Thyroid gland (tissue), 4 donors: Measurements from ENCODE around the gene HAAO.

Source experiments
- CTCF ChIP-seq, 6 experiments: fragments of 200-600 bp in 3 of 6; fragments of 450-650 bp in 3 of 6; sonication (generic) in 3 of 6; IDR thresholded peaks; one replicate each; pipeline ENCODE4 v1.5.1; 2016 to 2019; ENCODE audit warnings: antibody characterized with exemption in 6 of 6, mild to moderate bottlenecking in 2 of 6, inconsistent platforms in 1 of 6, moderate library complexity in 1 of 6
- POLR2A ChIP-seq, 2 donors: fragments of 450-650 bp; IDR thresholded peaks; one replicate each; pipeline ENCODE4 v1.6.1; 2017; ENCODE audit warnings: antibody characterized with exemption in 2 of 2, mild to moderate bottlenecking in 2 of 2, moderate library complexity in 1 of 2

DNA sequence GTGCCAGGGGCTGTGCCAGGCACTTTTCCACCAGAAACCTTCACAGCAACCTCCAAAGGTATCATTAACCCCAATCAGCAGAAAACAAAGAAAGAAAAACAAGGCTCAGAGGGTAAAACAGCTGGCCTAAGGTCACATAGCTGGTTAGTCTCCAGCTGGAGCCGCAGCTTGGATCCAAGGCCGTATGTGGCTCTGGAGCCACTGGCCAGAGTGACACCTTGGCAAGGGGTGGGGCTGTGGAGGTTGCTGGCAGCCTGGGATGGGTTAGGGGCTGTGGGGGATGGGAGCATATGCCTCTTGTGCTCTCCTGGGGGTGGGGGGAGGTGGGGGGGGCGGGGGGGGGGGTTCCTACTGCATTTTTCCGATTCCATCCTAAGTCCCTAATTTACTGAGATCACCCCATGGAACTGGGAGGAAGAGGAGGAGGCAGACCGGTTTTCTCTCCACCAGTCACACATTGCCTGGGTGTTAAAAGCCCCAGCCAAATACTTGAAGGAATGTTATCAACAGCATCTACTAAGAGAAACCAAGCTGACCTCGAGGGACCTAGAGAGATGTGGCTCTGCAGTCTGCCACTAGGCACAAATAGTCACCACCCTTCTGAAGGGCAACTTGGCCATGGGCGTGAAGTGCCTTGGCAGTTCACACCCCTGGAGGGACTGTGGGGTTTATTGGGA lies 8.0 kb downstream of the HAAO start:
- TF ChIP-seq POLR2A (IDR thresholded peaks at IDR 0.05), result no peak
- TF ChIP-seq CTCF (IDR thresholded peaks at IDR 0.05), result no peak
